ENCODE results near the gene RHEB.
A peak's percentile ranks its signal among the peaks of the same experiment; 100 is the strongest.

The RHEB gene

DNA sequence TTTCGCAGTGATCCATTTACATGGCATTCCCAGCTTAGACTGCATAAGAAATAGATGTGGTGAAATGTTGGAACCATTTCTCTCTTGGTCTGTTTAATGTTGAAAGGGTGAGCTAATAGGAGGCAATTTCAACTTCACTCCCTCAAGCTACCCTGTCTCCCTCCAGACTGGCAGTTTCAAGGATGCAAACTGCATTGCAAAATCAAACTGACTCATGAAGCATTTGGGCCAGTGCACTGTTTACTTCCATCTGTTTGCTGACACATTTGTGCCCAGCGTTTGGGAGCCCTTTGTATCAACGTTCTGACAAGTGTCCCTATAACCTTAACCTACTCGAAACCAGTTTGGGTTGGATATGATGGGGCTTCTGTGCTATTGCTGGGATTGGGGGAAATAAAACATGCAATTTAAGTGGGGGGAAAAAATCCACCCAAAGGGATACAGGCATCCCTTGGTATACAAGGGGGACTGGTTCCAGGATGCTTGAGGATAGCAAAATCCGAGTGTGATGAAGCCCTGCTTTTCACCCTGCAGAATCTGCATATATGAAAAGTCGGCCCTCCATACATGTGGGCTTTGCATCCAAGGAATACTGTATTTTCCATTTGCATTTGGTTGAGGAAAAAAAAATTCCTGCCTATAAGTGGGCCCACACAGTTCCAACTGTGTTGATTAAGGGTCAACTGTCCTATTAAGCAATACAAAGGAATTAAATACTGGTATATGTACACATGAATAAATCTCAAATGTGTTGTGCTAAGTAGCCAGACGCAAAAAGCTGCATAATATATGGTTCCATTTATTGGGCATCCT lies 15.6 kb downstream of the RHEB start:
- DNase-seq (ENCODE audit: low spot score): no peak

DNA sequence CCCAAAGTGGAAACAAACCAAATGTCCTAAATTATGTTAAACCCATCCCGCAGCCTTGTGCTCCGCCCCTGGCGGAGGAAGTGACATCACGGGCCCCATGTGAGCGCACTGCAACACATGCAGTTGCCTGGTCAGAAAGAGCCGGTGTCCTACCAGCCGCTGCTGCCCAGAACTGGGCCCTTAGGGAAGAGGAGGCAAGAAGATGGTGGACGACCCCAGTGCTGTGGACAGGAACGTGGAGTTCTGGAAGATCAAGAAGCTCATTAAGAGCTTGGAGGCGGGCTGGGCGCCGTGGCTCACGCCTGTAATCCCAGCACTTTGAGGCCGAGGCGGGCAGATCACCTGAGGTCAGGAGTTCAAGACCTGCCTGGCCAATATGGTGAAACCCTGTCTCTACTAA lies 18.0 kb downstream of the RHEB start:
- no peak for DNase-seq (ENCODE audit: low spot score)

DNA sequence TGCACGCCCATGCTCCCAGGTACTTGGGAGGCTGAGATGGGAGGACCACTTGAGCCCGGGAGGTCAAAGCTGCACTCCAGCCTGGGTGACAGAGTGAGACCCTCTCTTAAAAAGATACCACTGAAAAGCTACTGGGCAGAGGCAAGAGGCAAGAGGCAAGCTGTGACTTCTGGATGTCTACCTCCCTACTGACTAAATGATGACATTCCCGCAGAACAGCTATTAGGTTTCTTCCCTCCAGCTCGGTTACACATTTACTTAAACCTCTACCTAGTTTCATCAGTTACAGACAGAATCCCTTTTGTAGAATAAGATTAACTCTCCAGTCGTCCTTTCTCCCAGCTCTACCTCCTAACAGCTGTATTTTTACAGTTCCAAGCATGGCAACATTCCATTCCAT lies 21.2 kb downstream of the RHEB start:
- no peak for DNase-seq (ENCODE audit: low spot score)

DNA sequence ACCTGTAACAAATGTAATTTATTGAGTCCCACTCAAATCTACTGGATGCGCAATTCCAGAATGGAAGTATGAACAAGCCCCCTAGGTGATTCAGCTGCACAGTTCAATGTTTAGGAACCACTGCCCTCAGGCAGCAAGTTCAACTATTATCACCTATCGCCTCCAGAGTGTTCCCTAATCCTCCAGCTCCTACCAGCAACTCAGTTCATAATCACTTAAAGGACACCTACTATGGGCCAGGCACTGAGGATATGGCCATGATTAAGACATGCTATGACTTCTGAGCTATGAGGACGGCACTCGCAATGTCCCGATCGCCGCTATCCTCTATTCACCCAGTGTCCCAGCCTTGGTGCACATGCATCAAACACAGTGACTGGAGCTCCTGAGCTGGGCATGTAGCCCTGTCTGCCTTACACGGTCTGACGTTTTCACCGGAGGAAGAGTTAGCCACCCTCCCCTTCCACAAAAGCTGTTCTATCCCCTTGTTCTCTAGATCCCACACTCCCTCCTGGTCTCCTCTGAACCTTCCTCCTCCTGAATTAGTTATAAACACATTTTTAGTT lies 22.3 kb downstream of the RHEB start:
- DNase-seq (ENCODE audit: low spot score): no peak

DNA sequence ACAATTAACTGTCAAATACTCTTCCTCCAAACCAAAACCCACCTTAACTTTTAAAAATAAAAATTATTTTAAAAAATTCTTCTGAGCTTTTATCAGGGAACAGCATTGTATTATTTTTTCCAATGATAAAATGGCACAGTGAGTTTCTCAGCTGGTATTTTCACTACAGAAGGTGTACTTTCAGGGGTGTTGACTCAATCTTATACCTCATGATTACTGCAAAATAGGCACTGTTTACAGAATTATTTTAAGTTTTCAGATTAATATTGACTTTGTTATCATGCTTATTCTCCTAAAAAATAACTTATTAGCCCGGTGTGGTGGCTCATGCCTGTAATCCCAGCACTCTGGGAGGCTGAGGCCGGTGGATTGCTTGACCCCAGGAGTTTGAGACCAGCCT lies 24.3 kb downstream of the RHEB start:
- DNase-seq (ENCODE audit: low spot score): no peak

DNA sequence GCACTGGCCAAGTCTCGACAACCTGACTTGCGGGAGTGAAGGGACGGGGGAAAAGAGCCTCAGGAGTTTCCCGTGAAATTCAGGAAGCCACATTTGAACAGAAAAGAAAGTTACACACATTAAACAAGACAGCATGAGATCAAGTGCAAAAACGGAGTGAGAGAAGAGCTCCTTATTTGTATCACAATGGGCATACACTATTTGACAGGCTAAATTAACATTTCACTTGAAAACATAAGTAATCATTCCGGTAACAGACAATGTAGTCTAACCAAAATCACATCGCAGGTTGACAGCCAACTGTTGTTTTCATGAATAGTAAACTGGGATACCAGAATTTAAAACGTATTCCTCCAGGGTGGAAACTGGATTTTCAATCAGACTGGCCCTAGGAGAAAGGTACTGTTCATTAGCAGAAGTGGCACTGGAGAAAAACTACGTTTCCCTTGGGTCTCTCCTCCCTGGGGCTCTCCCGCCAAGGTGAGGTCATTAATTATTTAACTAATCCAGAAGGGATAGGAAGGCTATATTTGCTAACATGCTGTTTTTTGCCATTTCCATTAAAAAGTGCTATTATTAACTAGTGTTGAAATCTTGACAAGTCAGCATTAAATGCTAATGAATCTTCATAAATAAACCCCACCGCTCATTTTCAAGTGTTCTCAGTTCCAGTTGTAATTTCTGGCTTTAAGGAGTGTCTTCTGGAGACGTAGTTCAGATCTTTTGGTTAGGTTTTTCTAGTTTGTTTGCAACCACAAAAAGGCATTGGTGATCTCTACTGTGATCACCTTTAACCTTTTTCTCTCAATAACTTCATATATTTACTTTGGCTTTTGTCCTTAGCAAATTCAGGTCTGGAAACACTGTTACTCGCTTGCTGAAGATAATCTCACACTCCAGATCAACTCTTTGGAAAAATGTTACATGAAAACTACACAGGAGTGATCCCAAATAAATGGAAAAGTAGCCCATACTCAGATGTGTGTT lies 25.1 kb downstream of the RHEB start:
- DNase-seq (ENCODE audit: low spot score): no peak

DNA sequence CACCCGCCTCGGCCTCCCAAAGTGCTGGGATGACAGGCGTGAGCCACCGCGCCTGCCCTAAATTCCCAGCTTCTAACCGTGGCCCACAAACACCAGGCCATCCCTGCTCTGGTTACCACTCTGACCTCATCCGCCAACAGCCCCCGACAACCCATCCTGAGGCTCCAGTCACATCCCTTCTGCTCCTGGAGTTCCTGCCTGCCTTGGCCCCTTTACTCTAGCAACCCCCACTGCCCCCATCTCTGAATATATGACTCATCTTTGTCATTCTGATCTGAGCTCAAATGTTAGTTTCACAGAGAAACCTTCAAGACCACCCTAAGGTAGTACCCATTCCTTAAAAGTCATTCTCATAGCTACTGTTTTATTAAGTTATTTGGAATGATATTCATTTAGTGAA lies 26.6 kb downstream of the RHEB start:
- peak; percentile 23 for DNase-seq (ENCODE audit: low spot score)

DNA sequence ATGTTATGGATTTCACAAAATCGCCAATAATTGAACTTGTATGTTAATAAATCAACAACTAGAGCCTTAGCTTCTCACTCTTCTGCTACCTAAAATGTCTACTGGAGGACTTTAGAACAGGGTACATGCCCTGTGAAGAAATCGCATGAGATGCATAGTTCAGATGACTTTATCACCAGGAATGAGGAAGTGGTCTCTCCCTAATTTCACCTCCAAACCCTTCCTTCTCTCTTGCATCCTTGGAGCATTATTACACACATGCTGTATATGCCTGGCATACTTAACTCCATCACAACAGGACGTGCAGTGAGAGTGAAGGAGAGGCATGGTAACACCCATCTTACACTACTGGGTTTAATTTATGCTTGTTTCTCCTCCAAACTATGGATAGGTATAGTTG lies 27.8 kb downstream of the RHEB start:
- DNase-seq (ENCODE audit: low spot score): no peak

DNA sequence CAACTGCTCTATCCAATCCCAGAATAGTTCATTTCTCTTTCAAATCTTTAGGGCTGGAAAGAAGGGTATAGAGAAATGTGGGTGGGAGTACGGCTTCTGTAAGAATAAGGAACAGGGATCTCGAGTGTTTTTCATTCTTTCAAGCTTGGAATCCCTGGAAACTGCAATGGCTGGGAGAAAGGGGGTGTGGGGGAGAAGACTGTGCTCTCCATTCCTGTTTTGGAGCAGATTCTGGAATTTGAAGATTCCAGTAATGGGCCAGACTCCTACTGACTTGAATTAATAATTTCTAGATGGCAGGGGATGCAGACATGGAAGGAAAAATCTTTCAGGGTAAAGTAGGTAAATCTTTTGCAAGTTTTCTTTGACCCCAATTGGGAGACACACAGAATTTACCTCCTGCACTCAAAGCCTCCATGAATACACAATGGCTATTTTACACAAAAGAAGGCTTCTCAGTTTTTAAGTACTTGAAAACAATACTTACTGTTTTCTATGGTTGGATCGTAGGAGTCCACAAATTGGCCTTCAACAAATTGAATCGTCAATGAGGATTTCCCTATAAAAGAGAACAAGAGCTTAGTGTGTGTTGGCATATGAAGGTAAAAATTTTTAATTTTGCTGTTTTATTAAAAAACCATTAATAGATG lies 29.1 kb downstream of the RHEB start:
- DNase-seq (ENCODE audit: low spot score): no peak

DNA sequence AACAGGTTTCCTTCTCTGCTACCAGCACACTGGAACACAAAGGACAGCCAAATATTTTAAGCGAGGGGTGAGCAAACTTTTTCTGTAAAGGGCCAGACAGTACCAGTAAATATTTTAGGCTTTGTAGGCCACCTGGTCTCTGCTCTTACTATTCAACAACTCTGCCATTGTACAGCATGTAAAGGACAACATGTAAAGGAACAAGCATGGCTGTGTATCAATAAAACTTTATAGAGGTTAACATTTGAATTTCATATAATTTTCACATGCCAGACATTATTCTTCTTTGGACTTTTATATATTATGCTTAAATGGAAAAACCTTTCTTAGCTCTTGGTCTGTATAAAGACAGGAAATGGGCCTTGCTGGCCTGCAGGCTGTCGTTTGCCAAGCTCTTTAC lies 30.2 kb downstream of the RHEB start:
- DNase-seq (ENCODE audit: low spot score): no peak

DNA sequence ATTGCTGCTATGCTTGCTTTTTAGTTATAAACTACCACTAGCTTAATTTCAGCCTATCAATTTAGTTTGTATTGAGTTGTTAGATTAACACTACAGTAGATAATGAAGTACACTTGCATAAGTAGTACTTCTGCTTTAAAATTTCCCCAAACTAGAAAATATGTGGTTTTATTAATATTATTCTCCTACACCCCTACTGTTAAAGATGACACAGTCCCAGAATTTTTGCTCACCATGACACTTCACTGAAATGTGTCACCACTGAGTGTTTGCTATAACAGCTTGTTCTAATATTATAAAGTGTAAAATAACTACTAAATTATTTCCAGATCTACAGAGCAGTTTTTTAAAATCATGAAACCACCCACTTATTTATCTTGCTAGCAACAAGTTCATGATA lies 31.6 kb downstream of the RHEB start:
- DNase-seq (ENCODE audit: low spot score): no peak

DNA sequence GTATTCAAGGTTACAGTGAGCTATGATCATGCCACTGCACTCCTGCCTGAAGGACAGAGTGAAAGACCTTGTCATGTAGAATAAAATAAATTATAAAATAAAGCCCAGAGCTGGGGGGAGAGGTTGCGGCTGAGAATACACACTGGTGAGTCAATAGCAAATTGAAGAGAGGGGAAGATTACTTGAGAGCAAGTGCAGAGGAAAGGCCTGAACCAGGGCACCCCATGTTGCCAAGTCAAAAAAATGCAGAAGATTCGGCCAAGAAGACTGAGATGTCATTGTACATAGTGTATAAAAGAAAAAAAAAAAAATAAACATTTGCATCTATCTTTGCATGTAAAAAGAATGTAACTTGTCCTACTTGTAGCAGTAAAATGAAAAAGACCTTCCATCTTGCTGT lies 32.5 kb downstream of the RHEB start:
- DNase-seq (ENCODE audit: low spot score): no peak

DNA sequence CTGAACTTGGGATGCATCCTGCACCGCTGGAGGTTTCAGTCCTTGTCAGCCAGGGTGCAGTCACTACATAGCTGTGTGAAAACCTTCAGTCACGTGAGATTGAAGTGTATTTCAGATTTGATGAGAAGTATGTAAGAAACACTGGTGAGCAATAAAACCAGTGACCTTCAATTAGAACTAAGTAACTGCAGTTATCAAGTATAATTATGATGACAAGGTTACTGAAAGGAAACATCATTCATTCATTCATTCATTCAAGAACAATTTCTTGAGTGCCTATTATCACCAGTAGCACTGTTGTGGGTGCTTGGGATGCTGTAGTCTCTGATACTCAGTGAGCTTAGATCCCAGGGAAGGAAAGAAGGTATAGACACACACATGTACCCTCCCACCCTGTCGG lies 33.6 kb downstream of the RHEB start:
- DNase-seq (ENCODE audit: low spot score): no peak

DNA sequence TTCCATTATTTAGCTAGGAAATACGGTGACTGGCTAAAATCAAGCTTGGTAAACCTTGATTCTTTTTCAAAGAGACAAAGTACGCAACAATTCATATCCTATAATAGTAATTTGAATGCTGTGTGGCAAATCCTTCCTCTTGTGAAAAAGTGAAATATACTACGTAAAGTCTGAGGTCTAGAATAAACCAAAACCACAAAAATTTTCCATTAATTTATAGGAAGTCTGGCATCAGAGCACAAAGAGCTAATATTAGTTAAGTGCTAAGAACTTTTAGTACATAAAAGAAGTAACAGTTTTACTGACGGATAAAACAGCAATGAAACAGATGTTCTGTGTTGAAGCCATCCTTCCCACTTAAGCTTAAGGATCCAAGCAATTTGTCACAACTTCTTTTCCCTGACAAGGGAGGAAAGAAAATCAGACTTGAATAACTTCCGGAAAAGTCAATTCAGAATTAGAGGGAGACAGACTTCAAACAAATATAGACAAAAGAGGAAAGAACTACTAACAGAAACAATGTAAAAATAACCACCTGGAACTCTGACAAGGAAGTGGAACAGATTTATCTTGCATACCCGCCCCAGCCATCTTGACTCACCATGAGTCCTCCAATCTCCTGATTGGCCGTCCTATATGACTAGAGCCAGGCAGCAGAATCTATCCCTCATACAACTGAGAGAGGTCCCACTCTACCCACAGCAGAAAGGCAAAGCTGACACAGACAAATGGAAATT lies 34.6 kb downstream of the RHEB start:
- no peak for DNase-seq (ENCODE audit: low spot score)

DNA sequence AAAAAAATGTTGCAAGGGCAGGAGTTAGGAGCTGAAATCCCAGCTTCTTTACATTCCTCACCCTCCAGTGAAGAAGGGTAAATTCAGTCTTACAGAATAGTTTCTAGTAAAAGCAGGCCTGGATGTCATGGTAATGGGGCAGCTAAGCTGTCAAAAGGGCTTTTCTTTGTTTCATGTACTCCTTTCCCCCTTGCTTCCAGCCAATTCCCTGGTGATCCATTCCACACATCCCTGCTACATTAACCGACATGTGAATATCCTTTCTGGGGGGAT lies 36.0 kb downstream of the RHEB start:
- DNase-seq (ENCODE audit: low spot score): no peak

DNA sequence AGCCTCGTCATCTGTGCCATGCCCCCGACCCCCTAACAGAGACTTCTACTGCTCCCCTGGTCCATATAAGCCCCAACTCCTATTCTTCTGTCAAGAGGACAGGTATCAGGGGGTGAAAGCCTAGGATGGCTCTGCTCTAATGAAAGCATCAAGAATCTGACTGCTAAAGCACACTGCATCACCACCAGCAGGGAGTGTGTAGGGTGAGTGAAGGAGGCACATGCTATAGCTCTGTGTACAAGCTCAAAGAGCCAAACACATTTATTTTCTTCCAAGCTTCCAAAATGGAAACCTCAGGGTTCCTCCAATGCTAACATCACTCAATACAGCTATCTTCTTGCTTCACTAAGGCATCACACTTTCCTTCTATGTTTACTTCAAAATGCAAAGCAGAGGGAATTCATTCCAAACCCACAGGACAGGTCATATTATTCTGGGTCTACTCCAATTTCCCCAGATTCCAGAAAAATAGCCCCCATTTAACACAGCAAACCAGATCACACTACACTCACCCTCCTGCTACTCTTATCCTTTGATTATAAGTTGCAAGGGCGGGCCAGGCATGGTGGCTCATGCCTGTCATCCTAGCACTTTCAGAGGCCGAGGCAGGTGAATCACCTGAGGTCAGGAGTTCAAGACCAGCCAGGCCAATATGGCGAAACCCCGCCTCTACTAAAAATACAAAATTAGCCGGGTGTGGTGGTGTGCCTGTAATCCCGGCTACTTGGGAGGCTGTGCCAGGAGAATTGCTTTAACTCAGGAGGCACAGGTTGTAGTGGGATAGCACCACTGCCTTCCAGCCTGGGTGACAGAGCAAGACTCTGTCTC lies 36.6 kb downstream of the RHEB start:
- no peak for DNase-seq (ENCODE audit: low spot score)

DNA sequence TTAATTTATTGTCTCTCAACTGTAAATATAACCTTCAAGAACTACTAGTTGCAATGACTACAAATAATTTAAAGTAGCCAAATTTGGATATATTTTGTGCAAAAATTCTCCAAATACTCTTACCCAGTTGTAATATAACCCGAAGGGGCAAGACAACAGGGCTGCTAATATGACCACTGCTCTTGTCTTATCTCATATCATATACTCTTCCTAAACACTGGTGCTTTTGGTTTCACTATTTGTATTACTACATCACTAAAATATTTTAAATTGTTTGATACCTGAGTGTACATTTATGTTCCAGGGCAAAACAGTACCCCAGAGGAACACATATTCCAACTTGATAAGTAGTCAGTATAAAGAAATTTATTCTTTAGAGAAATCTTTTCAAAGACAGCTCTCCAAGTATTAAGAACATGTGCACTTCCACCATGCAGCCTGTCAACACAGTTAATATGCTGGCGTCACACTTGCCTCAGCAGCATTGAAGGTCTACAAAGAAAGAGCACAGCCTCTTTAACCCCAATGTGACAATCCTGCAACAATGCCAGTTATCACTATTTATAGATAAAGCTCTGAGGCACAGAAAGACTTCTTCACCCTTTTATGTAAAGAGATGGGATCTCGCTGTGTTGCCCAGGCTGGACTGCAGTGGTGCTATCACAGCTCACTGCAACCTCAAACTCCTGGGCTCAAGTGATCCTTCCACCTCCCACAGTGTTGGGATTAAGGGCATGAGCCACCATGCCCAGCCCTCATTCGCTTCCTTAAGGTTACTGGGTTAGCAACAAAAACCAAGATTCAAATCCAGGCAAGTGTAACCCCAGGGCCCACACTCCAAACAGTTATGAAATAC lies 37.8 kb downstream of the RHEB start:
- DNase-seq (ENCODE audit: low spot score): no peak

DNA sequence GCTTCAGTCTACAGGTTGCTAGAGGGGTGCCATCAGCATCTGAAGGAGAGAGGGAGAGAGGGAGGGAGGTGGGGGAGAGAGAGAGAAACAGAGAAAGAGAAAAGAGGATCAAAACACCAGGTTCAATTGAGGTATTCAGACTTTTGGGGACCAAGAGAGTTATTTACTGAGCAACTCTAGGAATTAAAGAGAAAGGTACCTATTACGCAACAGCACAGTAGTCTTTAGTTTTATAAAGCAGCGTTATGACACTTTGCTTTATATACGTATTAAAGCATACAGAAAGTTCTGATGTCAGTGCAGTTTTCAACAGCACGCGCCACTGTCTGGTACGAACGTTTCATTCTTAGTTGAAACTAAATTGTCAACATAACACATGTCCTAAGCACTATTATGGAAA lies 41.8 kb downstream of the RHEB start:
- no peak for DNase-seq (ENCODE audit: low spot score)

DNA sequence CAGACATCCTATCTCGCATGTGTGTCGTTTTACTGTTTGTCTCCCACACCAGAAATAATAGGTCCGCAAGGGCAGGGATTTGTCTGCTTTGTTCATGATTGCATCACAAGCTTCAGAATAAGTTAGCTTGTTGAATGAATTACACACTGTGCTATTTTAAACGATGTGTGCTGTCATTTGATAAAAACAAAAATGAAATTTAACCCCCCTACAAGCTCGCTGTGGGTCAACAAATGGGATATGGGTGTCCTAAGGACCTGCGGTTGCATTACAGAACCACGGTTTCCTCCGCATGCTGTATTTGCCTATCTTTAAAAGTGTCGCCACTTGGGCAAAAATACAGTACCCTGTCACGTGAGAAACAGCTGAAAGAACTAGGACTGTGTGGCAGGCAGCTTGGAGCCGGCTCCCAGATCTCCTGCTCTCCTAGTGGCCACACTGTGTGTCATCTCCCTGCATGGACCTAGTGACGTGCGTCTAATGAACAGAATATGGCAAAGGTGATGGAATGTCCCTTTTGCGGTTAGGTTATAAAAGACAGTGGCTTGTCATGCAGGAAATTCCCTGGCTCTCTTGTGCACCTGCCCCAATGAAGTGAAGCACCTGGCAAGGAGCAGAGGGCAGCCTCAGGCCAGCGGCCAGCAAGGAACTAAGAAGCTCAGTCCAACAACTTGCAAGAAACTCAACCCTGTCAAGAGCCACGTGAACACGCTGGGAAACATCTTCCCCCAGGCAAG lies 46.9 kb downstream of the RHEB start:
- DNase-seq (ENCODE audit: low spot score): no peak
